SH-SY5Y (cell line): ENCODE results near the gene RPRD1B.

Experiments used
- GATA2 ChIP-seq: IDR thresholded peaks from 2 replicates; pipeline ENCODE4 v1.6.1; 2011; ENCODE audit warnings: mild to moderate bottlenecking, low read depth, low read length
- GATA3 ChIP-seq: IDR thresholded peaks from 2 replicates; pipeline ENCODE4 v1.6.1; 2011; ENCODE audit warnings: low read depth, mild to moderate bottlenecking, low read length, moderate library complexity

GRCh38 chr20:38072898-38073297 lies 39.4 kb downstream of the RPRD1B start:
- TF ChIP-seq GATA2 (no peak), GATA3 (no peak)
